ENCODE measurements around the gene SLC6A17. TPM values are rescaled to one million over a fixed set of nuclear protein-coding genes. Genes with fewer than 3 reads are reported as not detected.

Gene SLC6A17
- total RNA-seq, 6 experiments from 2014 or later, result not detected

DNA sequence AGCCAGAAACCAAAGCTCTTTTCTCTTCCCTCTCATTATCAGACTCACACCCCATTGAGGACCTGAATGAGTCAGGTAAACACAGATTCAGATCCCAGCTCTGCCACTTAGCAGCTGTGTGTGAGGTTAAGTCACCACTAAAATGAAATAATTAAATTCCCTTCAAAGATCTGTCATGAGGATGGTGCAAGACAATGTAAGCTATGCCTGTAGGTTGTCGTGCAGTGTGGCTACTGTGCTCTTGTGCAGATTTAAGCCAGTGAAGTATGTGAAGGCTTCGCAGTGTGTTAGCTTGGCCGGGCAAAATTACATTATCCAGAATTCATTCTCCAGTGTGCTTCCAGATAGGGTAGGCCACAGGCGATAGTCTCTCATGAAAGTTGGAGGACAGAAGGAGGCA is 24.5 kb upstream of the SLC6A17 start:
- no peak for ATAC-seq
- no peak for DNase-seq
- Histone ChIP-seq H3K27me3 (no peaks in the 10 kb centered on the region), H3K9me3 (peaks cover 0 to 3% (median 0%) of the 10 kb centered on the region in 4 donors), H3K4me3 (no peak overlapping the region), H3K36me3 (no peaks in the 10 kb centered on the region), H3K4me1 (no peaks in the 10 kb centered on the region), H3K27ac (no peak overlapping the region)
- intact Hi-C loops (cut with DNase I), result no loop called here
- 91% methylated on average over 4 of the region's 4 CpGs for WGBS (ENCODE audit: insufficient coverage, low coverage, low lambda C conversion rate, missing lambda C conversion rate)
- TF ChIP-seq CTCF (IDR thresholded peaks at IDR 0.05) (no peak), POLR2A (IDR thresholded peaks at IDR 0.05) (no peak)

GRCh38 chr1:110130113-110130591 is 20.1 kb upstream of the SLC6A17 start:
- no peaks in the 10 kb centered on the region for H3K9me3 ChIP-seq
- H3K4me3 ChIP-seq, result no peak overlapping the region
- H3K36me3 ChIP-seq, result no peaks in the 10 kb centered on the region
- DNase-seq (no peak), ATAC-seq (no peak)
- TF ChIP-seq CTCF (IDR thresholded peaks at IDR 0.05) (peak in 1 of 4 donors; percentile 14), POLR2A (IDR thresholded peaks at IDR 0.05) (no peak)
- no peaks in the 10 kb centered on the region for H3K4me1 ChIP-seq
- H3K27ac ChIP-seq, result no peak overlapping the region
- no peaks in the 10 kb centered on the region for H3K27me3 ChIP-seq
- intact Hi-C loops (cut with DNase I), result no loop called here
- WGBS (ENCODE audit: insufficient coverage, low coverage, low lambda C conversion rate, missing lambda C conversion rate), result 0% methylated on average over 12 of the region's 31 CpGs

DNA sequence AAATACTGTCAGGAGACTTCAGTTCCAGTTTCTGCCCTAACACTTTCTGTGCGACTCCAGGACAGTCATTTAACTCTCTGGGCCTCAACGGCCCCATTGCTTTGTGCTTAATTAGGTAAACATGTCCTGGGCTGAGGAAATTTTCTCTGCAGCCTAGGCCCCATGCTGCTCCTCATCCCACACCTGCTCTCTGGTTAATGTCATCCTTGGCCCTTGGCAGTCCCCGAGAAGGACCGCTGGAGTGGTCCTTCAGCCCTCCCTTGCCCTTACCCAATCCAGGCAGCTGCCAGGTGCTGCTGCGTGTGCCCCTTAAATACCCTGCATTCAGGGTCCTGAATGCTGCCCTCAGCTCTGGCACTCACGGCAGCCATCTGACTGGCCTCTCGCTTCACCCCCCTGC is 19.3 kb upstream of the SLC6A17 start:
- no peak for DNase-seq
- Histone ChIP-seq H3K36me3 (no peaks in the 10 kb centered on the region), H3K27ac (no peak overlapping the region), H3K27me3 (no peaks in the 10 kb centered on the region), H3K9me3 (no peaks in the 10 kb centered on the region), H3K4me1 (no peaks in the 10 kb centered on the region), H3K4me3 (no peak overlapping the region)
- WGBS (ENCODE audit: insufficient coverage, low coverage, low lambda C conversion rate, missing lambda C conversion rate), result 52% methylated on average over 7 of the region's 7 CpGs
- ATAC-seq, result no peak
- intact Hi-C loops (cut with DNase I), result no loop called here
- TF ChIP-seq POLR2A (IDR thresholded peaks at IDR 0.05) (no peak), CTCF (IDR thresholded peaks at IDR 0.05) (no peak)

DNA sequence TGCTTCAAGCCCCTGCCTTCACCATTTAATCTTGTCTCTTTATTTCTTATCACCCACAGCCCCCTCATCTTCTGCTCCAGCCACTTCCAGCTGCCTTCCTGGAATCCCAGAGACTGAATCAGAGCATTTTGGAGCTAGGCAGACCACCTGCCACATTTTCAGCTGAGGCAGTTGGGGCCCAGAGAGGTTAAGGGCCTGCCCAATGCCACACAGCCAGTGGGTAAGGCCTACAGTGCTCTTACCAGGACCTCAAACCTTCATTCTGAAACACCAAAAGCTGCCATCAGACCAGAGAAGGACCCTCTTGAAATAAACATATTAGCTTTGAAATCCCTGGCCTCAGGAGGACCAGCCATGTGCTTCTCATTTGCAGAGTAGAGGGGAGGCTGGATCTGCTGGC is 17.6 kb upstream of the SLC6A17 start:
- no peak overlapping the region for H3K27ac ChIP-seq
- no peaks in the 10 kb centered on the region for H3K36me3 ChIP-seq
- no peak overlapping the region for H3K4me3 ChIP-seq
- H3K4me1 ChIP-seq, result no peaks in the 10 kb centered on the region
- no peaks in the 10 kb centered on the region for H3K27me3 ChIP-seq
- DNase-seq, result no peak
- TF ChIP-seq CTCF (IDR thresholded peaks at IDR 0.05) (no peak), POLR2A (IDR thresholded peaks at IDR 0.05) (no peak)
- no peak for ATAC-seq
- intact Hi-C loops (cut with DNase I), result no loop called here
- H3K9me3 ChIP-seq, result no peaks in the 10 kb centered on the region

GRCh38 chr1:110133436-110133835 is 16.9 kb upstream of the SLC6A17 start:
- no peak overlapping the region for H3K27ac ChIP-seq
- no peaks in the 10 kb centered on the region for H3K36me3 ChIP-seq
- DNase-seq (no peak), ATAC-seq (no peak)
- intact Hi-C loops (cut with DNase I), result no loop called here
- no peaks in the 10 kb centered on the region for H3K27me3 ChIP-seq
- H3K4me3 ChIP-seq, result no peak overlapping the region
- no peaks in the 10 kb centered on the region for H3K4me1 ChIP-seq
- H3K9me3 ChIP-seq, result no peaks in the 10 kb centered on the region
- TF ChIP-seq CTCF (IDR thresholded peaks at IDR 0.05), result no peak
- no peak for TF ChIP-seq POLR2A (IDR thresholded peaks at IDR 0.05)
- WGBS (ENCODE audit: insufficient coverage, low coverage, low lambda C conversion rate, missing lambda C conversion rate), result no CpG with 5 or more reads among the region's 4 CpGs

Measured in right lobe of liver (tissue), 6 donors.